H1 (cell line): ENCODE data around the gene CEP72. TPM values are rescaled to one million over a fixed set of nuclear protein-coding genes. Genes with fewer than 3 reads are reported as not detected.

Experiments
- CTCF ChIA-PET: fragments of 300-600 bp; sonication (Branson Sonifier 250); formaldehyde crosslinking; loops from one replicate; lab custom pipeline; 2021; ENCODE audit not compliant: partially characterized antibody; lab: Charles Lee
- POLR2A ChIA-PET: fragments of 300-600 bp; sonication (Branson Sonifier 250); formaldehyde crosslinking; loops from one replicate; lab custom pipeline; 2021; ENCODE audit warnings: inconsistent platforms; ENCODE audit not compliant: partially characterized antibody; lab: Charles Lee
- DNase-seq, 2 experiments: peaks; one replicate each; pipeline versions ENCODE4 v3.0.0 to v3.0.0-alpha.2; 2010 to 2022; ENCODE audit warnings: low spot score in 2 of 2, low read depth in 1 of 2, mixed read lengths in 1 of 2
- FAIRE-seq: peaks from 2 replicates; lab custom pipeline; 2011; peaks lifted over from hg19 to GRCh38; lab: Jason Lieb, UNC
- H2AFZ ChIP-seq: 2 replicates; pipeline ENCODE4 v1.8.1; 2012; ENCODE audit warnings: low read length, inconsistent platforms
- H2AK5ac ChIP-seq: 2 replicates; pipeline ENCODE4 v1.6.1; 2013; ENCODE audit warnings: low read depth, low read length
- H2BK120ac ChIP-seq: replicated peaks from 2 replicates; pipeline ENCODE3; 2013; ENCODE audit warnings: low read depth, low read length, inconsistent platforms
- H2BK12ac ChIP-seq: 2 replicates; pipeline ENCODE4 v1.6.1; 2013; ENCODE audit warnings: low read depth, low read length
- H2BK15ac ChIP-seq: 2 replicates; pipeline ENCODE4 v1.6.1; 2013; ENCODE audit warnings: low read length
- H2BK20ac ChIP-seq: 2 replicates; pipeline ENCODE4 v1.6.1; 2013; ENCODE audit warnings: low read length
- H2BK5ac ChIP-seq: 2 replicates; pipeline ENCODE4 v1.6.1; 2013; ENCODE audit warnings: low read depth, low read length
- H3K14ac ChIP-seq: 2 replicates; pipeline ENCODE4 v1.6.1; 2013; ENCODE audit warnings: inconsistent platforms; ENCODE audit not compliant: insufficient read length
- H3K18ac ChIP-seq: 2 replicates; pipeline ENCODE4 v1.6.1; 2013; ENCODE audit warnings: low read length; ENCODE audit errors: extremely low read depth
- H3K23ac ChIP-seq: 2 replicates; pipeline ENCODE4 v1.6.1; 2013; ENCODE audit warnings: inconsistent platforms; ENCODE audit not compliant: insufficient read length
- H3K23me2 ChIP-seq: 2 replicates; pipeline ENCODE4 v1.6.1; 2013; ENCODE audit warnings: low read depth, low read length
- H3K27ac ChIP-seq: 2 replicates; pipeline ENCODE4 v1.6.1; 2011; ENCODE audit warnings: low read depth, low read length, inconsistent platforms
- H3K27me3 ChIP-seq, 4 experiments: replicated peaks in 1 of 4; 1 replicate in 1 of 4; 2 replicates in 3 of 4; pipeline versions ENCODE4 v1.6.1 to v1.8.1; 2011 to 2013; ENCODE audit warnings: low read length in 3 of 4, mild to moderate bottlenecking in 3 of 4, inconsistent platforms in 2 of 4, mixed read lengths in 2 of 4, moderate library complexity in 1 of 4; ENCODE audit not compliant: control insufficient read depth in 3 of 4, insufficient read depth in 3 of 4; ENCODE audit errors: extremely low read depth in 1 of 4
- H3K36me3 ChIP-seq, 4 experiments: 2 replicates each; pipeline versions ENCODE4 v1.6.1 to v1.8.1; 2011 to 2013; ENCODE audit warnings: mild to moderate bottlenecking in 4 of 4, low read length in 3 of 4, moderate library complexity in 2 of 4, control low read depth in 1 of 4, inconsistent platforms in 1 of 4; ENCODE audit not compliant: insufficient read depth in 4 of 4, control insufficient read depth in 2 of 4
- H3K4ac ChIP-seq: replicated peaks from 2 replicates; pipeline ENCODE3; 2013; ENCODE audit warnings: low read length, low read depth, mixed read lengths, inconsistent platforms; ENCODE audit not compliant: insufficient read length
- H3K4me1 ChIP-seq, 4 experiments: replicated peaks in 1 of 4; 1 replicate in 1 of 4; 2 replicates in 3 of 4; pipeline versions ENCODE4 v1.6.1 to v1.8.1; 2011 to 2013; ENCODE audit warnings: low read length in 3 of 4, inconsistent platforms in 2 of 4, mixed read lengths in 1 of 4; ENCODE audit not compliant: insufficient read depth in 4 of 4, control insufficient read depth in 3 of 4
- H3K4me2 ChIP-seq, 2 experiments: 2 replicates each; pipeline versions ENCODE4 v1.6.1 to v1.8.1; 2011 to 2013; ENCODE audit warnings: low read depth in 2 of 2, low read length in 2 of 2, control low read depth in 1 of 2, inconsistent platforms in 1 of 2, mild to moderate bottlenecking in 1 of 2; ENCODE audit not compliant: insufficient read depth in 1 of 2
- H3K4me3 ChIP-seq, 4 experiments: fragments of 200-600, 300-600 bp in 1 of 4; sonication (generic), shearing (Covaris generic), sonication (Bioruptor Twin) in 1 of 4; 2 replicates each; pipeline versions ENCODE4 v1.5.1 to v1.8.1; 2011 to 2016; ENCODE audit warnings: low read length in 4 of 4, low read depth in 3 of 4, control low read depth in 2 of 4, inconsistent platforms in 2 of 4, mild to moderate bottlenecking in 2 of 4, mixed read lengths in 1 of 4, moderate library complexity in 1 of 4; ENCODE audit not compliant: insufficient read depth in 2 of 4; ENCODE audit errors: extremely low read depth in 1 of 4
- H3K56ac ChIP-seq: replicated peaks from 2 replicates; pipeline ENCODE3; 2013; ENCODE audit warnings: low read depth, mild to moderate bottlenecking, mixed read lengths, low read length, inconsistent platforms; ENCODE audit not compliant: insufficient read length
- H3K79me1 ChIP-seq: 2 replicates; pipeline ENCODE4 v1.6.1; 2013; ENCODE audit warnings: low read depth, low read length, control low read depth
- H3K79me2 ChIP-seq, 2 experiments: 2 replicates each; pipeline versions ENCODE4 v1.6.1 to v1.8.1; 2012 to 2013; ENCODE audit warnings: low read length in 2 of 2, mild to moderate bottlenecking in 2 of 2, inconsistent platforms in 1 of 2; ENCODE audit not compliant: insufficient read depth in 2 of 2, control insufficient read depth in 1 of 2
- H3K9ac ChIP-seq, 4 experiments: replicated peaks in 1 of 4; 1 replicate in 1 of 4; 2 replicates in 3 of 4; pipeline versions ENCODE4 v1.6.1 to v1.8.1; 2011 to 2013; ENCODE audit warnings: low read depth in 3 of 4, low read length in 3 of 4, control low read depth in 2 of 4, mild to moderate bottlenecking in 2 of 4, moderate library complexity in 2 of 4, inconsistent platforms in 1 of 4; ENCODE audit errors: extremely low read depth in 1 of 4
- H3K9me3 ChIP-seq, 2 experiments: 2 replicates each; pipeline versions ENCODE4 v1.6.1 to v1.8.1; 2012 to 2013; ENCODE audit warnings: mild to moderate bottlenecking in 2 of 2, moderate library complexity in 2 of 2, control low read depth in 1 of 2, inconsistent platforms in 1 of 2, low read depth in 1 of 2, low read length in 1 of 2, mixed read lengths in 1 of 2; ENCODE audit not compliant: insufficient read depth in 2 of 2
- H4K20me1 ChIP-seq, 2 experiments: replicated peaks in 1 of 2; 2 replicates each; pipeline versions ENCODE3 to v1.8.1; 2011 to 2013; ENCODE audit warnings: inconsistent platforms in 2 of 2, low read length in 2 of 2, mild to moderate bottlenecking in 1 of 2; ENCODE audit not compliant: insufficient read depth in 2 of 2, control insufficient read depth in 1 of 2
- H4K5ac ChIP-seq: 2 replicates; pipeline ENCODE4 v1.6.1; 2013; ENCODE audit warnings: low read length, low read depth, mixed read lengths, inconsistent platforms; ENCODE audit not compliant: insufficient read length
- H4K8ac ChIP-seq: 2 replicates; pipeline ENCODE4 v1.8.0; 2013; ENCODE audit warnings: mild to moderate bottlenecking, moderate library complexity, low read length, inconsistent platforms; ENCODE audit not compliant: insufficient read depth; ENCODE audit errors: extremely low read depth
- H4K91ac ChIP-seq: replicated peaks from 2 replicates; pipeline ENCODE3; 2013; ENCODE audit warnings: low read length, mixed read lengths, inconsistent platforms; ENCODE audit not compliant: insufficient read length
- BCL11A ChIP-seq, 2 experiments: IDR thresholded peaks; one replicate each; pipeline ENCODE4 v1.6.1; 2011; ENCODE audit warnings: low read depth in 2 of 2, low read length in 2 of 2, mild to moderate bottlenecking in 2 of 2
- CHD2 ChIP-seq: IDR thresholded peaks from 2 replicates; pipeline ENCODE4 v1.6.1; 2012; ENCODE audit warnings: low read length, improper control_type of control experiment
- JUND ChIP-seq: IDR thresholded peaks from 2 replicates; pipeline ENCODE4 v1.6.1; 2011; ENCODE audit warnings: mild to moderate bottlenecking, improper control_type of control experiment, low read length
- KDM1A ChIP-seq: fragments of 200-600, 300-600 bp; sonication (generic); IDR thresholded peaks from 2 replicates; pipeline ENCODE4 v1.7.1; 2016; ENCODE audit warnings: mild to moderate bottlenecking, low read length, borderline replicate concordance
- KDM4A ChIP-seq: IDR thresholded peaks from one replicate; pipeline ENCODE4 v1.7.1; 2012; ENCODE audit warnings: low read depth, mild to moderate bottlenecking, moderate library complexity, low read length, inconsistent platforms; ENCODE audit not compliant: severe bottlenecking
- RAD21 ChIP-seq, 2 experiments: IDR thresholded peaks in 1 of 2; conservative IDR thresholded peaks in 1 of 2; 2 replicates each; pipeline ENCODE4 v1.6.1; 2011; ENCODE audit warnings: low read depth in 2 of 2, low read length in 2 of 2, improper control_type of control experiment in 1 of 2, inconsistent platforms in 1 of 2, mild to moderate bottlenecking in 1 of 2, moderate library complexity in 1 of 2
- SP1 ChIP-seq: IDR thresholded peaks from 2 replicates; pipeline ENCODE4 v1.6.1; 2011; ENCODE audit warnings: low read depth, low read length
- USF2 ChIP-seq: IDR thresholded peaks from 2 replicates; pipeline ENCODE4 v1.6.1; 2011; ENCODE audit warnings: low read length, improper control_type of control experiment
- WGBS, 2 experiments: shearing (Covaris generic) in 1 of 2; methylation state at CpG; one replicate each; pipeline versions ENCODE4 v1.1.6 to v1.1.7; 2013 to 2015; ENCODE audit warnings: low lambda C conversion rate in 2 of 2, mixed read lengths in 2 of 2, inconsistent platforms in 1 of 2, low coverage in 1 of 2, missing lambda C conversion rate in 1 of 2; ENCODE audit not compliant: insufficient replicate concordance in 2 of 2, insufficient coverage in 1 of 2, insufficient read length in 1 of 2; ENCODE audit errors: extremely low coverage in 1 of 2, missing lambda C conversion rate in 1 of 2; 5-methylcytosine and 5-hydroxymethylcytosine counted together
- polyA plus RNA-seq, 7 experiments: library from polyadenylated mRNA; depleted of rRNA in 3 of 7; stranded (reverse) in 5 of 7; unstranded in 2 of 7; fragments of >200 nt in 5 of 7; fragments of 200-250 nt in 2 of 7; gene quantifications; 1 replicate in 5 of 7; 2 replicates in 1 of 7; 4 replicates in 1 of 7; pipeline versions ENCODE4 v1.2.1 to v1.2.3, GENCODE V29; 2011 to 2013; ENCODE audit warnings: missing spikeins in 2 of 7, mixed read lengths in 2 of 7
- total RNA-seq: library from RNA; stranded (reverse); fragmentation: NEBNext Ultra II Directional; extraction: Animal tissue kit (Norgen Biotek cat#: 25700); gene quantifications from 2 replicates; pipeline ENCODE4 v1.2.1, GENCODE V29; 2021

CEP72 gene
- total and polyA plus RNA-seq, 2 of the 8 experiments (the other 6 are each of a cell fraction or from before 2014, with no cell fraction given): 13.1 to 19.6 TPM

DNA sequence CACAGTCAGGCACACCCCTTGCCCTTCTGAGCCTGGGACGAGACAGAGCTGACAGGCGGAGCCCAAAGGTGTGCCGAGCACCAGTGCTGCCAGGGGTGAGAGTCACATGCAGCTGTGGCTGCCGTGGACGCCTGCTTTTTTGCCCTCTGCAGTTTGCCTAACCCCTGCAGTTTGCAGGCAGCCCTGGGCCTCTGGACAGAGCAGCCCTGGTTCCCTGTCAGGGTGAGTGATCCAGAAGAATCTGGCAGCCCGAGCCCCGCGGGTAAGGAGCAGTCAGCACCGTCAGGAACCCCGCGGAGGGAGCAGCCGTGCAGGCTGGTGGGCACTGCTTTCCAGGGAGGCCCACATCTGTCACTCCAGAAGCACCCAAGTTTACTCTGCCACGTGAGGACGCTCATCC is 30.3 kb downstream of the CEP72 start:
- Histone ChIP-seq H2AK5ac (no peak overlapping the region), H3K27ac (no peak overlapping the region), H3K79me1 (peaks cover 3% of the 10 kb centered on the region; the same call in 1 of the 2 replicates), H2AFZ (no peak overlapping the region), H2BK12ac (no peak overlapping the region), H2BK15ac (no peak overlapping the region), H3K4me3 (no peak overlapping the region), H4K91ac (no peak overlapping the region), H3K18ac (no peak overlapping the region), H2BK20ac (no peak overlapping the region), H3K4me1 (no peaks in the 10 kb centered on the region), H3K79me2 (no peaks in the 10 kb centered on the region; a peak in 1 of 4 replicates), H3K4ac (no peak overlapping the region), H4K8ac (no peak overlapping the region; the same call in 1 of the 2 replicates), H3K23me2 (no peaks in the 10 kb centered on the region), H3K27me3 (no peaks in the 10 kb centered on the region), H3K36me3 (peaks cover 19 to 47% (median 42%) of the 10 kb centered on the region in 4 experiments), H3K9me3 (peaks cover 0 to 3% of the 10 kb centered on the region in 2 experiments; a peak in 2 of 4 replicates), H3K14ac (no peak overlapping the region), H3K4me2 (no peak overlapping the region), H3K23ac (no peak overlapping the region), H3K9ac (no peak overlapping the region), H2BK120ac (no peak overlapping the region), H2BK5ac (no peak overlapping the region), H3K56ac (no peak overlapping the region), H4K5ac (no peak overlapping the region), H4K20me1 (peaks cover 0 to 8% of the 10 kb centered on the region in 2 experiments)
- DNase-seq: no peak
- FAIRE-seq: no peak
- TF ChIP-seq BCL11A (IDR thresholded peaks at IDR 0.05; ENCODE audit: low read depth in 2 of 2, low read length in 2 of 2) (no peak), RAD21 (IDR thresholded peaks at IDR 0.05 in 1 of 2, conservative IDR thresholded peaks at IDR 0.05 in 1 of 2; ENCODE audit: low read depth in 2 of 2, low read length in 2 of 2) (no peak), CHD2 (no peak), JUND (no peak), KDM1A (no peak), SP1 (no peak), KDM4A (no peak), USF2 (no peak)
- ChIA-PET CTCF (interaction anchor here (1.0 to 1.5 kb wide), 5 partner anchors 8 to 117 kb away, joined by 3 to 4 read pairs (median 3); no protein-coding TSS in a partner anchor), POLR2A (interaction anchor here (0.6 to 1.9 kb wide), 5 partner anchors 10 to 452 kb away, joined by 3 to 9 read pairs (median 4); no protein-coding TSS in a partner anchor)
- WGBS, 2 experiments: 98% methylated on average over 12 of the region's 14 CpGs; no CpG with 5 or more reads in 1 of the 2 experiments
